GM18870 (cell line): Measurements from ENCODE around the gene DLG5.

Source experiments
- ATAC-seq: cut with Tn5 transposase; IDR thresholded peaks from one replicate; pipeline ENCODE4 v1.9.1; 2021; ENCODE audit warnings: moderate library complexity; ENCODE audit not compliant: unreplicated experiment

DLG5 gene

GRCh38 chr10:77800738-77801266 lies 125.8 kb downstream of the DLG5 start:
- ATAC-seq, result no peak

DNA sequence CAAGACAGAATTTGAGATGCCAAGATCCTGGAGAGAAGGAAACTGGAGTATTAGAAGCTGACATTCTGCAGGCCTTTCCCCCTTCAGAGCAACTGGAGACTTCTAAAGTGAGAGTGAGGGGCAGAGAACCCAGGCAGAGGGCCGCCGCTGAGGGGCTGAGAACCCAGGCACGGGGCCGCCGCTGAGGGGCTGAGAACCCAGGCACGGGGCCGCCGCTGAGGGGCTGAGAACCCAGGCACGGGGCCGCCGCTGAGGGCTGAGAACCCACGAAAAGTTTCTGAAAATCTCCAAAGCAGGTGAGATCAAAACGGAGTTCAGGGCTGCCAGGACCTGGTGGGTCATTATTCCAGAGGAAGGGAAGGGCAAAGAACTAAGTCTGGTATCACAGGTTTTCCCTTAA lies 126.2 kb downstream of the DLG5 start:
- no peak for ATAC-seq

GRCh38 chr10:77799352-77799751 lies 127.2 kb downstream of the DLG5 start:
- no peak for ATAC-seq

DNA sequence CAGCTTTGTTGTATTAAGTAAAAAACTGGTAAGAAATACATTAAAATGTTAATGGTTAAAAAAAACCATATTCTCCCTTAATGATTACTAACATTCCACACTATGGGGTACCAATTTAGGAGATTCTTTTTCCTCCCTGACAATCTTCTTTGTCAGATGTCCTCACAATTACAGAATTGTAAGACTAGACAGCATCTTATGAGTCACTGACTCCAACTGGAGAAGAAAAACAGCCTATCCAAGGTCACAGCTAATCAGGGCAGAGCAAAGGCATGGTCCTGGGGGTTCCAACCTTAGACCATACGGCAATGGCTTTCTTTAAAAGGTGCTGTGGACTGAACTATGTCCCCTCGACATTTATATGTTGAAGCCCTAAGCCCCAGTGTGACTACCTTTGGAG lies 127.6 kb downstream of the DLG5 start:
- no peak for ATAC-seq

DNA sequence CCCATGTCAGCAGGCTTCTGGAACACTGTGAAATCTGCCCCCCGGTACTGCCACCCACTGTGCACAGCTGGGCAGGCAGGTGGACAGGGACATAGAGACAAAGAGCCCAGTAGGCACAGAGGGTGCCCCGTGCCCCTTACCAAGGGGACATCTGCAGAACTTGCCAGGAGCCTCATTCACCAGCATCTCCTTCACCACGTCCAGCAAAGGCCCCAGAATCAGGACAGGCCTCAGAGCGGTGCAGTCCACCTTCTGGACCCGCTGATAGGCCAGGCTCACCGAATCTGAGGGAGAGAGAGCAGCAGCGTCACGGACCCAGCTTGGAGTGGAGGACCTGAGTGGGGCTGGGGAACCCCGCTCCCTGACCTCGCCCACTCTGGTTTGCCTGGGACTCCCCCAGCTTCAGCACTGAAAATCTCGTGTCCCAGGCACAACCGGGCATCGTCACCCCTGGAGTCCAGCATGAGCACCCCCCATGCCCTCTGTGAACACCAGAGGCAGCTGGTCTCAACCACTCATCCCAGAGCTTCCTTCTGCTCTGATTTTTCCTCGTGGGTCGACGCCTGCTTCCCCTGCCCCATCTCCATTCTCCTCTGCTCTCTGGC lies 130.1 kb downstream of the DLG5 start:
- no peak for ATAC-seq

DNA sequence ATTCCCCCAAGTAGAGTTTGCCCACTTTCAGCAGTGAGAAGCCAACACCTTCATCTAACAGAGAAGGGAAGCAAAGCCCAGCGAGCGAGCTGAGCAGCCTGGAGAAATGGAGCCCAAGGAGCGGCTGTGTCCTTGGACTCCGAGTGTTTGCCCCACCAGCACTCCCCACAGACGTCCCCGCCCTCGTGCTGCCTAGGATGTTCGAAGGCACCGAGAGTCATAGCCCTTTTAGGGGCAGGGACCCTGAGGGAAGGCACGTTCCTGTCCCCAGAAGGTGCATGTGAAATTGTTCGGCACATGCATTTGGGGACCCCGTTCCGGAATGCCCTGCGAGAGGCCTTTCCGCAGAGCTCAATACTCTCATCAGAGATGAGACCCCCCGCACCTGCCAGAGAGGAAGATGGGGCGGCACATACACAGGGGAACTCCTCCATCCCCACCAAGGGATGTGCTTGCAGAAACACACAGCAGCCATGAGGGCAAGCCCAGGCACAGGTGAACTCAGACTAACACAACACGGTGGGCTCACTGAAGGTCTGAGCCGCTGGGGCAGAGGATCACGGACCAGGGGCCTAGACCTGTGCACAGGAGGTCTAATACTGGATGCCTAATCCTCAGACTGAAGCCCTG lies 131.0 kb downstream of the DLG5 start:
- no peak for ATAC-seq

- no peak for ATAC-seq
Observed at GRCh38 chr10:77794256-77795142, 132.1 kb downstream of the DLG5 start.

DNA sequence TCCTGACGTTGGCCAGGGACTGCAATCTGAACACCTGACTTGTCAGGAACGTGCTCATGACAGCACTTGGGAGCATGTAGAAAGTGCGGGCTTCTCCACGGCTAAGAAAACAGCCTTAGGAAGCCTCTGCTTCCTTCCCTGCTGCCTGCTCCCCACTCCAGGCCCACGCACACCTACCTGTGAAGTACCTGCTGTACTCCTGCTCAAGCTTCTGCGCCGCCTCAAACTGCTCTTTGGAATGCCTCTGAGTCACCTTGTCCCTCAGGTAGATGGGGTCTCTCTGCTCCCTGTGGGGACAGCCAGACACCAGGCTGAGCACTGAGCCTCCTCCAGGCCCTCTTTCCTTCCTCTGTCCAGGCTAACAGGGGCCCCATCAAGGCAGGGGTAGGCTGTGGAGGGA lies 132.7 kb downstream of the DLG5 start:
- ATAC-seq, result no peak

GRCh38 chr10:77792155-77792554 lies 134.4 kb downstream of the DLG5 start:
- no peak for ATAC-seq

- no peak for ATAC-seq
Observed at GRCh38 chr10:77791506-77791905, 135.0 kb downstream of the DLG5 start.

DNA sequence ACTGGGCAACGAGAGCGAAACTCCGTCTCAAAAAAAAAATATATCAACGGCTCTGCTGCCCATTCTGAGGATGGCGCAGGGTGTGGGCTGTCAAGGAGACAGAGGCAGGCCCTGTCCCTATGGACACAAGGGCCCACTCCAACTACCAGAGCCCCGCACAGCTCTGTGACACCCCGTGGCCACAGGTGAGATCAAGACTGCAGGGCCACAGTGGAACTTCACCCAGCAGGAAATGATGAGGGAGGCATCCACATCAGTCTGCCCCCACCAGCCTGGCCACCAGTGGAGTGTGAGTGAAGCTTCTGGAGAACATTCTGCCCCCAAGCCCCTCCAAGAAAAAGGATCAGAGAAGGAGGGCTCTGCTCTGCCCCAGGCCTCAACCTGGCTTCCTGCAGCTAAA lies 136.7 kb downstream of the DLG5 start:
- no peak for ATAC-seq

DNA sequence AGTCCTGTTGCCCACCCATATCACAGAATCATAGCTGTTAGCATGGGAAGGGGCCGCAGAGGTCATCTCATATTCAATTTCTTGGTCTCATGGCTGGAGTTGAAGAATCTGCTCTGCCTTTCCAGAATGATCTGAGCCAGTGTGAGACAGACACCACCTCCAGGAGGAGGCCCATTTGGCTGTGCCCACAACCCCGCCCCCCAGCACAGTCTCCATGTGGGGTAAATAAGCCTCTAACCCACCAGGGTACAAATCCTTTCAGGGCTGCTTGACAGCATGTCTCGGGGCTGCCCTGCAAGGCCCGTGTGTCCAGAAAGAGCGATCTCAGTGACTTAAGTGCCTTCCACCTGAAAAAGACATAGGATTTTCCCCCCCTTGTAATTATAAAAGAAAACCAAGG lies 137.5 kb downstream of the DLG5 start:
- ATAC-seq, result no peak

DNA sequence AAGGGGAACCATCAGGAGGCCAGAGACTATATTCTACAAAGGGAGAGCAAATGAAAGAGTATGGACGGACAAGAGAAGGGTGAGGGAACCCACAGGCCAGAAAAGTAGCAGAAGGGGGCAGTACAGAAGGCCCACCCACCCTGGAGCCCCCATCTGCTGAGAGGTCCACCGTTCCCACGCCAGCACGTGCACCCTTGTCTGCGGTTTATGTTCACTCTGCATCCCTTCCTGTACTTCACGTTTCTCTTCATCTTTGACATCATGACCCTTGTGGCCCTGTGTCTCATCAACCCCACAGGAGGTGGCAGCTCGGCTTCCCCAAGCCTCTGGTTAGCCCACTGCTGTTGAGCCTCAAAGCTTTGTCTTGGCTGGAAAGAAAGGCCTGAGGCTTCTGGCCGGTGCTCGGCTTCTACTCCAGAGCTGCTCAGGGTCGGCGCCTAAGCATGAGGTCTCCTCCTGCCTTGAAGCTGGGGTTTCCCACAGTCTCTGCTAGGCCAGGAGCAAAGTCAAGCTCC lies 138.0 kb downstream of the DLG5 start:
- no peak for ATAC-seq

DNA sequence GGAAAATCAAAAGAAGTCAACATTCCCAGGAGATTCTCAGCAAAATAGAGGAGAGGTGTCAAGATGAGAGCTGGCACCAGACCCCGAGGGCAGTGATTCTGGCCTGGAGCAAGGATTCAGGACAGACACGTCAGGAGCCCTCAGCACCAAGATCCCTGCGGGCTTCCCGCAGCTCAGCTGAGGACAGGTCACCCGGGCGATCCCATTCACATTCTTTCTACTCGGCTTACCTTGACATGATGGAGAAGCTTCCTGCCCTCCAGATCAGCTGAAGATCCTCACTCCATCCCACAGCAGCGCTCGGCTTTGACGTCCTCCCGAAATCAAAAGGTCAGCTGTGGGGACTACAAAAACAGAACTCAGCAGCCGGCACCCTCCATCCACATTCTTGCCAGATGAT lies 139.1 kb downstream of the DLG5 start:
- ATAC-seq, result no peak

DNA sequence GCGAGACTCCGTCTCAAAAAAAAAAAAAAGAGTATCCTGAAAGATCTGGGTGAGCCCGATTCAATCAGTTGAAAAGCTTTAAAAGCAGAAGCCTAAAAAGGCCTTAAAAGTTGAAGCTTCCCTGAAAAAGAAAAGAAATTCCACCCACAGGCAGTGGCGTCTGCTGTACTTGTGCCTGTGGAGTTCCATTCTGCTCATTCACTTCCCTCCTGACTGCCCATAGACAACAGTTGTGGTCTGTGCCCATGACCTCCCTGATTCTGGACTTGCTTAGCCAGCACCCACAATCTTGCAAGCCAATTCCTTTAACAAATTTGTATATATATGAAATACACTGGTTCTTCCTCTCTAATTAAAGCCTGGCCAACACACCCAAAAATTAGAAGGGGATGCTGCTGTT lies 141.7 kb downstream of the DLG5 start:
- ATAC-seq, result no peak

DNA sequence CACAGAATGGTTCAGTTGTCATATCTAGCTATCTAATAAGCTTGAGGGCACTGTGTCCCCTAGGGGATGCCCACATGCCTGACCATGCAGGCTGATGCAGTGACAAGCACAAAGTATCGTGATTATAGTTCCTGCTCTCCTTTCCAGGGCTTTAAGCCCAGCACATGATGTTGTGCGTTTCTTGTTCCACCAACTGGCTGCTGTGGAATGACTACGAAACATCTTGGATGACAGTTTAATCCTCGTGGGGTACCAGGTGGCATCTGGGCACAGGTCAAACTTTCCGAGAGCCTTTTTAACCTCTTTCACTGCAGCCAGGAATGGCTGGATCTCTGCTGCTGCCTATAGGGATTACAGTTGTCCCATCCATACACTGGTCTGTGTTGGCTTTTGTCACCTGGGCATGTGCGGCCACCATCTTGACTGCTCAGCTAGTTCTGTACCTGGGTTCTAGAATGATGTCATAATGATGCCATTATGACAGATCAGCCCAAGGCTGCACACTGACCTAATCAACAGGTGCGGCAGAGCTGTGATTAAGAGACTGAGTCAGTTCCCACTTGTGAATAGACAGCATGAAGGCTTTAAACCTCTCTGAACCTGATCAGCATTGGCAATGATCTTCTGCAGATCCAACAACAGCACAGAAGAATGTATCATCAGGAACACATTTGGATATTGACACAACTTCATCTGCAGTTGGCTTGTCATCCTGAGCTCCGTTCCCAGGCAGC lies 144.1 kb downstream of the DLG5 start:
- no peak for ATAC-seq

DNA sequence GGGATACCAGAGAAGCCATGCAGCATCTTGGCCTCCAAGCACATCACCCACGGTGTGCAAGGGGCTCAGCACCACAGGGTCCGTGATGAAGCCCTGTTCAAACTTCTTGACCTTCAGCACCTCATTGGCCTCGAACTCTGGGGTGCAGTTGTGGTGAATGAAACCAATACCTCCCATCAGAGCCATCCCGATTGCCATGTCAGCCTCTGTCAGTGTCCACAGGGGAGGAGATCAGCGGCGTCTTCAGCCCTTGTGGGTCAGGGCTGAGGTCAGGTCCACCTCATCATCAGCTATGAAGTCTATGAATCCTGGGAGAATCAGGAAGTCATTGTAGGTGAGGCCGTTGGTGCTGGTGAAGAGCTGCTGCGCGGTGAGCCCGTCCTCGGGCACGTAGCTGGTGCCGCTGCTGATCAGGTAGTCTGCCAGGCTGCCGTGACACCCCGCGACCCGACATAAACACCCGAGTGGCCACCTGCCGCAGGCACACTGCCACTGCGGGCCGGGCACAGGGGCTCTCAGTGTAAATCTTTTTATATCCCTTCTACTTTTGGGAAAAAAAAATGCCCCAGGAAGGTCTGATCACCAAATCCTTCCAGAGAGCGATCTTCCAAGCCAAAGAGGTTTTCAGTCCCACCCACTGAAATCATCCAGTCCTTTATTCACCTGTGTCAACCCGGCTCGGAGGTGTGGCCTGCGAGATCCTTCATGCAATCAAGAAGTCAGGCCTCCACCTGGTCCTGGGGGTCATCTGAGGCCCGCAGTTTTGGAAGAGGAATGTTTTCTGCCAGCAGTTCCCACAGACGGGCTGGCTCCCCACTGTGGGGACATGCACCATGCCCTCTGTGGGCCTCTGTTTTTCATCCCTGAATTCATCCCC lies 144.9 kb downstream of the DLG5 start:
- no peak for ATAC-seq

GRCh38 chr10:77780180-77780579 lies 146.4 kb downstream of the DLG5 start:
- no peak for ATAC-seq

GRCh38 chr10:77776487-77776886 lies 150.1 kb downstream of the DLG5 start:
- no peak for ATAC-seq

- no peak for ATAC-seq
Observed at GRCh38 chr10:77774940-77775391, 151.6 kb downstream of the DLG5 start.
